Activated naive CD8-positive, alpha-beta T cell treated with anti-CD3 and anti-CD28 coated beads for 36 hours (primary cell): Measurements from ENCODE around the gene STXBP6. TPM values are rescaled to one million over a fixed set of nuclear protein-coding genes. Genes with fewer than 3 reads are reported as not detected.
"Not testable (repeated sequence)": the region's sequence is repeated elsewhere in the genome, so short reads cannot be mapped to it uniquely, and the experiment has no call there.

ENCODE experiments used
- DNase-seq: peaks from one replicate; pipeline ENCODE4 v3.0.0; 2021
- H3K27ac Mint-ChIP-seq: one replicate; pipeline ENCODE4 v1.8.0; 2022; ENCODE audit warnings: mild to moderate bottlenecking, moderate library complexity, mixed read lengths
- H3K27me3 Mint-ChIP-seq: one replicate; pipeline ENCODE4 v1.8.0; 2022; ENCODE audit warnings: mild to moderate bottlenecking, mixed read lengths
- H3K36me3 Mint-ChIP-seq: one replicate; pipeline ENCODE4 v1.8.0; 2021; ENCODE audit warnings: mild to moderate bottlenecking, mixed read lengths
- H3K4me1 Mint-ChIP-seq: one replicate; pipeline ENCODE4 v1.8.0; 2021; ENCODE audit warnings: mixed read lengths
- H3K4me3 Mint-ChIP-seq: one replicate; pipeline ENCODE4 v1.8.0; 2022; ENCODE audit warnings: mild to moderate bottlenecking, moderate library complexity, mixed read lengths
- H3K9me3 Mint-ChIP-seq: one replicate; pipeline ENCODE4 v1.8.0; 2022; ENCODE audit warnings: mixed read lengths
- total RNA-seq, 2 experiments: library from RNA; stranded (reverse); gene quantifications; one replicate each; pipeline ENCODE4 v1.2.3, GENCODE V29; 2021

STXBP6 gene
- total RNA-seq, 2 experiments from 2014 or later = not detected

- Mint-ChIP-seq H3K4me1 (peaks cover 1% of the 10 kb centered on the region), H3K27me3 (peaks cover 6% of the 10 kb centered on the region), H3K36me3 (no peaks in the 10 kb centered on the region), H3K9me3 (no peaks in the 10 kb centered on the region), H3K27ac (no peak overlapping the region), H3K4me3 (no peak overlapping the region)
- no peak for DNase-seq
Measured at GRCh38 chr14:24798911-24799462, 251.0 kb downstream of the STXBP6 start.

GRCh38 chr14:24795406-24795805 is 254.5 kb downstream of the STXBP6 start:
- DNase-seq = no peak
- H3K36me3 Mint-ChIP-seq = no peaks in the 10 kb centered on the region
- peaks cover 9% of the 10 kb centered on the region for H3K27me3 Mint-ChIP-seq
- peaks cover 1% of the 10 kb centered on the region for H3K4me1 Mint-ChIP-seq
- H3K4me3 Mint-ChIP-seq = no peak overlapping the region
- no peaks in the 10 kb centered on the region for H3K9me3 Mint-ChIP-seq
- H3K27ac Mint-ChIP-seq = no peak overlapping the region

GRCh38 chr14:24794644-24795305 is 255.2 kb downstream of the STXBP6 start:
- peaks cover 9% of the 10 kb centered on the region for H3K27me3 Mint-ChIP-seq
- H3K9me3 Mint-ChIP-seq = no peaks in the 10 kb centered on the region
- H3K4me1 Mint-ChIP-seq = peaks cover 1% of the 10 kb centered on the region
- H3K4me3 Mint-ChIP-seq = no peak overlapping the region
- DNase-seq = no peak
- no peak overlapping the region for H3K27ac Mint-ChIP-seq
- H3K36me3 Mint-ChIP-seq = no peaks in the 10 kb centered on the region

- no peaks in the 10 kb centered on the region for H3K9me3 Mint-ChIP-seq
- no peaks in the 10 kb centered on the region for H3K4me1 Mint-ChIP-seq
- H3K27ac Mint-ChIP-seq = no peak overlapping the region
- peaks cover 13% of the 10 kb centered on the region for H3K27me3 Mint-ChIP-seq
- no peak overlapping the region for H3K4me3 Mint-ChIP-seq
- no peak for DNase-seq
- H3K36me3 Mint-ChIP-seq = no peaks in the 10 kb centered on the region
Measured at GRCh38 chr14:24790196-24790595, 259.8 kb downstream of the STXBP6 start.

GRCh38 chr14:24789378-24789884 is 260.5 kb downstream of the STXBP6 start:
- peaks cover 10% of the 10 kb centered on the region for H3K27me3 Mint-ChIP-seq

GRCh38 chr14:24785698-24786097 is 264.2 kb downstream of the STXBP6 start:
- no peaks in the 10 kb centered on the region for H3K4me1 Mint-ChIP-seq
- H3K27me3 Mint-ChIP-seq = peaks cover 4% of the 10 kb centered on the region
- no peaks in the 10 kb centered on the region for H3K9me3 Mint-ChIP-seq
- no peak overlapping the region for H3K27ac Mint-ChIP-seq
- no peak for DNase-seq
- no peaks in the 10 kb centered on the region for H3K36me3 Mint-ChIP-seq
- no peak overlapping the region for H3K4me3 Mint-ChIP-seq

More at GRCh38 chr14:24789378-24789884, 260.5 kb downstream of the STXBP6 start:
- no peaks in the 10 kb centered on the region for H3K36me3 Mint-ChIP-seq
- no peak overlapping the region for H3K27ac Mint-ChIP-seq
- H3K9me3 Mint-ChIP-seq = no peaks in the 10 kb centered on the region
- H3K4me3 Mint-ChIP-seq = no peak overlapping the region
- DNase-seq = no peak
- H3K4me1 Mint-ChIP-seq = no peaks in the 10 kb centered on the region

GRCh38 chr14:24784981-24785380 is 265.0 kb downstream of the STXBP6 start:
- no peak for DNase-seq
- Mint-ChIP-seq H3K27ac (no peak overlapping the region), H3K4me3 (no peak overlapping the region), H3K9me3 (no peaks in the 10 kb centered on the region), H3K4me1 (no peaks in the 10 kb centered on the region), H3K36me3 (no peaks in the 10 kb centered on the region), H3K27me3 (peaks cover 4% of the 10 kb centered on the region)

GRCh38 chr14:24783791-24784190 is 266.2 kb downstream of the STXBP6 start:
- no peaks in the 10 kb centered on the region for H3K9me3 Mint-ChIP-seq
- no peak overlapping the region for H3K27ac Mint-ChIP-seq

GRCh38 chr14:24780281-24780680 is 269.7 kb downstream of the STXBP6 start:
- Mint-ChIP-seq H3K27me3 (peaks cover 4% of the 10 kb centered on the region), H3K36me3 (no peaks in the 10 kb centered on the region), H3K4me1 (no peaks in the 10 kb centered on the region), H3K4me3 (no peak overlapping the region), H3K9me3 (no peaks in the 10 kb centered on the region), H3K27ac (no peak overlapping the region)
- no peak for DNase-seq

More at GRCh38 chr14:24783791-24784190, 266.2 kb downstream of the STXBP6 start:
- DNase-seq = no peak
- Mint-ChIP-seq H3K4me1 (no peaks in the 10 kb centered on the region), H3K36me3 (no peaks in the 10 kb centered on the region), H3K27me3 (peaks cover 4% of the 10 kb centered on the region), H3K4me3 (no peak overlapping the region)

- Mint-ChIP-seq H3K27ac (no peak overlapping the region), H3K4me1 (no peaks in the 10 kb centered on the region), H3K9me3 (no peaks in the 10 kb centered on the region), H3K36me3 (no peaks in the 10 kb centered on the region), H3K27me3 (peaks cover 24% of the 10 kb centered on the region), H3K4me3 (no peak overlapping the region)
- no peak for DNase-seq
Measured at GRCh38 chr14:24777678-24778077, 272.3 kb downstream of the STXBP6 start.

GRCh38 chr14:24775950-24776349 is 274.0 kb downstream of the STXBP6 start:
- no peak overlapping the region for H3K27ac Mint-ChIP-seq
- DNase-seq = no peak
- no peaks in the 10 kb centered on the region for H3K9me3 Mint-ChIP-seq
- H3K27me3 Mint-ChIP-seq = peaks cover 34% of the 10 kb centered on the region
- H3K4me1 Mint-ChIP-seq = no peaks in the 10 kb centered on the region
- H3K36me3 Mint-ChIP-seq = no peaks in the 10 kb centered on the region
- no peak overlapping the region for H3K4me3 Mint-ChIP-seq

GRCh38 chr14:24774187-24774915 is 275.6 kb downstream of the STXBP6 start:
- peaks cover 5% of the 10 kb centered on the region for H3K9me3 Mint-ChIP-seq
- H3K27ac Mint-ChIP-seq = no peak overlapping the region
- no peak for DNase-seq
- H3K4me3 Mint-ChIP-seq = no peak overlapping the region
- H3K36me3 Mint-ChIP-seq = no peaks in the 10 kb centered on the region
- H3K4me1 Mint-ChIP-seq = no peaks in the 10 kb centered on the region
- peaks cover 49% of the 10 kb centered on the region for H3K27me3 Mint-ChIP-seq

GRCh38 chr14:24773564-24773963 is 276.4 kb downstream of the STXBP6 start:
- H3K27me3 Mint-ChIP-seq = peaks cover 49% of the 10 kb centered on the region
- H3K36me3 Mint-ChIP-seq, H3K4me3 Mint-ChIP-seq, DNase-seq, H3K27ac Mint-ChIP-seq, H3K9me3 Mint-ChIP-seq, H3K4me1 Mint-ChIP-seq: not testable (repeated sequence)

- H3K9me3 Mint-ChIP-seq = peaks cover 6% of the 10 kb centered on the region
- no peak overlapping the region for H3K27ac Mint-ChIP-seq
- H3K36me3 Mint-ChIP-seq = no peaks in the 10 kb centered on the region
- peaks cover 48% of the 10 kb centered on the region for H3K27me3 Mint-ChIP-seq
- DNase-seq = no peak
- H3K4me1 Mint-ChIP-seq = no peaks in the 10 kb centered on the region
- no peak overlapping the region for H3K4me3 Mint-ChIP-seq
Measured at GRCh38 chr14:24766434-24766833, 283.5 kb downstream of the STXBP6 start.

GRCh38 chr14:24761141-24761540 is 288.8 kb downstream of the STXBP6 start:
- Mint-ChIP-seq H3K4me1 (no peaks in the 10 kb centered on the region), H3K27me3 (peaks cover 25% of the 10 kb centered on the region), H3K4me3 (no peak overlapping the region), H3K9me3 (peaks cover 1% of the 10 kb centered on the region), H3K36me3 (no peaks in the 10 kb centered on the region), H3K27ac (no peak overlapping the region)
- no peak for DNase-seq
